NCI-H1694 (cell line): ENCODE measurements around the gene ABCC11.
A peak's percentile ranks its signal among the peaks of the same experiment; 100 is the strongest.
"Not testable (repeated sequence)": the region's sequence is repeated elsewhere in the genome, so short reads cannot be mapped to it uniquely, and the experiment has no call there.

ENCODE experiments used
- DNase-seq: peaks from one replicate; lab custom pipeline; 2025; lab: John Stamatoyannopoulos, UW

Gene ABCC11

GRCh38 chr16:48201515-48202201 lies 45.7 kb downstream of the ABCC11 start:
- no peak for DNase-seq

- DNase-seq: no peak
These were observed 50.0 kb downstream of the ABCC11 start for GRCh38 chr16:48197294-48197693.

DNA sequence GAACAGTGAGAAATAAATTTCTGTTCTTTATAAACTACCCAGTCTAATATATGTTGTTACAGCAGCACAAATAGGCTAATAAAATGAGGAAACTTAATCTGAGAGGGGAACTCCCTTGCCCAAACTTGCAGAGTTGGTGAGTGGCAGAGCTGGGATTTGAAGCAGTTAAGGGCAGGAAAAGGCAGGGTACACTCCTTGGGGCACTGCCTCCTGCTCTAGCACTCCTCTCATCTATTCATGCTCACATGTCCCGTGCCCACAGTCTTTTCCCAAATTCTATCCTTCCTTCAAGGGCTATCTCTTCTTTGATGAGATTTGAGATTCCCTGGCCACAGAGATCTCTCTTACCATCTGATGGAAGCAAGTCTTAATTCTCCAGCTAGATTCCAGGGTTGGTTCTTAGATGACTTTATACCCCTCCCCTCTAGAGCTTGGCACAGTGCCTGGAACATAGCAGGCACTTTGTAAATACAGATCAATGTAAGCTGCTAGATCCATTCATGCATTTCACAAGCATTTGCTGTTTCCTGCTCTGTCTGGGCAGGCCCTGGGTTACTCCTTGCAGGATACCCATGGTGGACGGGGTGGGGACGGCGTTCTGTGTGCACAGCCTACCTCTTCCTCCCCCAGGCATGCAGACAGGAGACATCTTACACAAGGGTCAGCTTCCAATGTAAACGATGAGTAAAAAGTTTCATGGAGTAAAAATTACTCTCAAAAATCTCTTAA lies 52.3 kb downstream of the ABCC11 start:
- DNase-seq: peak; percentile 82

GRCh38 chr16:48193846-48194245 lies 53.5 kb downstream of the ABCC11 start:
- DNase-seq: no peak

DNA sequence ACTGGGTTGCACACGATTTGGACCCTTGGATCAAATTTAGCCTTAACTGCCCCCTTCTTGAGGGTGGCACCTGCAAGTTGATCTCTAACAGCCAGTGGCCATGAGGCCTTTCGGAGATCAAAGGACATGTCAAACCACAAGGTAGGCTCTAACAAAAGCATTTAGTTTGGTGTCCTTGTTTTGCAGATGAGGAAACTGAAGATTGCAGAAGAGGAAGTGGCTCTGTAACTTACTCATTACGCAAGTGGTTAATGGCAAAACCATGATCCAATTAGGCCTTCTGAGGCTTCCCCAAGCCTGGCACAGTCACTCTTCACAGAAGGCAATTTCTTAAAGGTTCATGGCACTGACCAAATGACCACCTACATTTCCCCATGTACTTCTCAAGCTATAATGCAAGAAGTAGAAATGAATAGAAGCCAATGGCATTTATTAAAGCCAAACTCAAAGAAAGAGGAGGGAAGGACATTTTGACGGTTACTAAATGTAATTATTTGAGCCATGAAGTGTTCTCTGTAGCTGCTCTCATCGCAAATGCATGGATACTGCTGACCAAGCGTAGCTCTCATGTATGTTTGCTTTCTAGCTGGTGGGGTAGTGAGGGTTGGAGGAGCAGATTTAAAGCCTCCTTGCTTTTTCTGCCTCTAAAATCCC lies 58.8 kb downstream of the ABCC11 start:
- DNase-seq: no peak

DNA sequence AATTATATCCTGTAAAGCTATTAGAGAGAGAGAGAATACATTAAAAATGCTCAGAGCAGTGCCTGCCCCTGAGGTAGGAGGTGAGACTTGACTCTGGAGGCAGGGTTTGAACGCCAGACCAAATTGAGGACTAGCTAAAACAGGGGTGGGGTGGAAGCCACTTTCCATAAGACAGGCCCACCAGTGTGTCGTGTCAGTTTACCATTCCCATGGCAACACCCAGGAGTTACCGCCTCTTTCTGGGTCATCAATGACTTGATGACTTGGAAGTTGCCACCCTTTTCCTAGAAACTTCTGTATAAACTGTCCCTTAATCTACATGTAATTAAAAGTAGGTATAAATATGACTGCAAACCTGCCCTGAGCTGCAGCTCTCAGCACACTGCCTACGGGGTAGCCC lies 59.6 kb downstream of the ABCC11 start:
- DNase-seq: no peak

DNA sequence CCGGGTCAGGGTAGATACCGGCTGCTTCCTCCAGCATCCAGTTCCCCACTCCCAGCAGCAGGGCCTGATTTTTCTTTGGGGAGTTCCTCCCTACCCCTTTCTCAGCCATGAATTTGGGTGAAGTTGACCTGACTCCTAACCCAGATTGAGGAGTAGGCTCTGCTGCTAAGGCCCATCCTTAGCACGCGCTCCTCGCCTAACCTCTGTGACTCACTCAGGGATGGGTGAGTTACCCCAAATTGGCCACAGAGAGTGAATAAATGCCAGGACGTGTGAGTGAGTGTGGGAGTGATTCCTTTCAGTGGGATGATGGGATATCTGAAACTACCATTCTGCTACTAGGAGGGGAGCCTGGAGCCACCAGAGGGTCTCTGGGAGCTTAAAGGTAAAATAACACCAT lies 62.7 kb downstream of the ABCC11 start:
- DNase-seq: no peak

DNA sequence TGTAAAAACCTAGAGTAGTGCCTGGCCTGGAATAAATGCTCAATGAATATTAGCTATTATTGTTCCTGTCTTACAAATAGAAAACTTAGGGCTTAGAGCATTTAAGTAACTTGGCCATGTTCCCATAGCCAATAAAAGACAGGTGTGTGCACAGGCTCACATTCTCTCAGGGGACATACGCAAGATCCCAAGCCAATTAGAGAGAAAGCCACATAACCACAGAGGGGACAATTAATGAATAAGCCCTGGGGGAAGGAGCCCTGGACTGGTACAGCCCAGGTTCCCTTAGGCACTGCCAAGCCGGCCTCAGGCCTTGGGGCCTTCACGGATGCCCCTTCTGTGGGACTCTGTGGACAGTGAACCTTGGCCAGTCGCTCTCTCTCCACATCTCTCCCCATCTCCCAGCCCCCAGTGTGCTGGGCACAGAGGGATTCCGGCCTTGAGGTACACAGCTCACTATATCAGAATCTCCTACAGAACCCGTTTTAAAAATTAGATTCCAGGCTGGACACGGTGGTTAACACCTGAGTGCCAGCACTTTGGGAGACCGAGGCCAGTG lies 64.3 kb downstream of the ABCC11 start:
- no peak for DNase-seq

DNA sequence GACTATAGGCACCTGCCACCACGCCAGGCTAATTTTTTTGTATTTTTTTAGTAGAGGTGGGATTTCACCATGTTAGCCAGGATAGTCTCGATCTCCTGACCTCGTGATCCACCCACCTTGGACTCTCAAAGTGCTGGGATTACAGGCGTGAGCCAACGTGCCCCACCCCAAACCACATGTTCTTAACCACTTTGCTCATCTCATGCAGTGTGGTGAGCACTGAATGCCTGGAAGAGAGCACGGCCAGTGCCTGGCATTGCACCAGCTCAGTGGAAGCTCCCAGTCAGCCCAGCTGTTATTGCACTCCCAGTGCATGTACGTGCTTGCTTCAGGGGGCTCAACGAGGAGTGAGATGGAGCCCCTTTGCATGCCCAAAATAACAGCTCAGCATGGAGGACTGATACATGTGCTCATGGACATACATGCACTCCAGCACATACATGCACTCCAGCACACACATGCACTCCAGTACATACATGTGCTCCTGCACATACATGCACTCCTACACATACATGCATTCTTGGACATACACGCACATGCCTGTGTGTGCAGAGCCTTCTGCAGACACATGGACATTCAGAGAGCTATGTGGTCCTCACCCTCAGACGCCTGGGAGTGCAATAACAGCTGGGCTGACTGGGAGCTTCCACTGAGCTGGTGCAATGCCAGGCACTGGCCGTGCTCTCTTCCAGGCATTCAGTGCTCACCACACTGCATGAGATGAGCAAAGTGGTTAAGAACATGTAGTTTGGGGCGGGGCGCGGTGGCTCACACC lies 65.4 kb downstream of the ABCC11 start:
- DNase-seq: peak; percentile 54

DNA sequence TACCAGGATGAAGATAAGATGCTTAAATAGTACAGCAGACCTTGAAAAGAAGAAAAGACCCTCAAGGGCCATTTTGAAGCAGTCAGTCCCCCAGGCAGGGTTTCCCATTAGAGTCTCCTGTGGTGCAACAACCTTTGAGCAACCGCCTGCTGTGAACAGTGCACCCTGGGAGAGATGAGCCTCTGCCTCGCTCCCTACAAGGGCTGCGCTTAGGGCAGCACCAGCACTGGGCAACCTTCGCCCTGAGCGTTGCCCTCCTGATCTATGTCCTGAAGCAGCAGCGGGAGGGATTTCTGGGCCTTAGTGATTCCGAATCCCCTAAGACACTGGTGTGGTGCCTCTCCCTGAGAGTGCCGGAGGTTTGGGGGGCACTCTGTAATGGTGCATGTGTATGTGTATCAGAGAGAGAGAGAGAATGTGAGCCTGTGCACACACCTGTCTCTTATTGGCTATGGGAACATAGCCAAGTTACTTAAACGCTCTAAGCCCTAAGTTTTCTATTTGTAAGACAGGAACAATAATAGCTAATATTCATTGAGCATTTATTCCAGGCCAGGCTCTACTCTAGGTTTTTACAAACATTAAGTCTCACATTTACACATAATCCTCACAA lies 66.4 kb downstream of the ABCC11 start:
- DNase-seq: no peak

- DNase-seq: no peak
These were observed 70.5 kb downstream of the ABCC11 start for GRCh38 chr16:48176635-48177408.

DNA sequence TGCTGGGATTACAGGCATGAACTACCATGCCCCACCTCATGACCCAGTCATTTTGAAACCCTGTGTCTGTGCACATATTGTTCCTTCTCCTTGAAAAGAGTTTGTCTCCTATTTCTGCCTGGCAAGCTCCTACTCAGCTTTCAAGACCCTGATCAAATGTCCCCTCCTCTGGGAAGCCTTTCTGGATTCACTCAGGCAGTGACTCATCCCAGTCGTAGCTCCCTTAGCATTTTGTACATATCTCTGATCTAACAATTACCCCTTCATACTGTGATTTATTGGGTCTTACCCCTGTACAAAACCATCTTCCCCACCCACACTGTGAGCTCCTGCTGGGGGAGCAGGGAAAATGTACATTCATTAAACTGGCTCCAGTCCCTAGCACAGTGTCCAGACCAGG lies 73.5 kb downstream of the ABCC11 start:
- no peak for DNase-seq

DNA sequence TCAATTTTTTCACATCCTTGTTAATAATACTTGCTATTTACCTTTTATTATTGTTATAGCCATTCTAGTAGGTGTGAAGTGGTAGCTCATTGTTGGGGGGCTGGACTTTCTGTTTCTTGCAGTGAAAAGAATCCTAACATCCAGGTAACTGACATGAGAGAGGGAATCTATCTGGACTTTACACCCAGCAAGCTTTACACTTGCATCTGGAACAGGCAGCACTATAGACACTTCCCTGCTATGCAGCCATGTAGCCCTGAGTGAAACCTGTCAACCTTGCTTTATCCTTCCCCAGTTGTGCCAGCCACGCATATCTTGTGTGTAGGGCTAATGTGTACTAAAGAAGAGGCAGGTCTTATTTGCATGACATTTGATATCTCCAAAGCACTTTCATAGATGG lies 74.7 kb downstream of the ABCC11 start:
- no peak for DNase-seq

DNA sequence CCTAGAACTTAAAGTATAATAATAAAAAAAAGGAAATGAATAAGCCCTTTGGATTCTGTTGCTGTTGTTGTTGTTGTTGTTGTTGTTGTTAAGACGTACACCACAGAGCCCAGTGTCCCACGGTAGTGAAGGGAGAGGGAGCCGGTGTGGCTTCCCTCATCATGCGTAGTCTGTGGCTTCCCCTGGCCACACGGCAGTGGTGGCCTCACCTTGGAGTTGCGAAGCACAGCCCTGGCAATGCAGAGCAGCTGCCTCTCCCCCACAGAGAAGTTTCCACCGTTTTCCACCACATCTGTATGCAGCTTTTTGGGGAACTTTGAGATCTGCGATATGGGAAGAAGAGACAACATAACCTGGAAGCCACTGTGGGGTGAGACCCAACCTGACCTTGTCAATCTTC lies 77.4 kb downstream of the ABCC11 start:
- DNase-seq: no peak

DNA sequence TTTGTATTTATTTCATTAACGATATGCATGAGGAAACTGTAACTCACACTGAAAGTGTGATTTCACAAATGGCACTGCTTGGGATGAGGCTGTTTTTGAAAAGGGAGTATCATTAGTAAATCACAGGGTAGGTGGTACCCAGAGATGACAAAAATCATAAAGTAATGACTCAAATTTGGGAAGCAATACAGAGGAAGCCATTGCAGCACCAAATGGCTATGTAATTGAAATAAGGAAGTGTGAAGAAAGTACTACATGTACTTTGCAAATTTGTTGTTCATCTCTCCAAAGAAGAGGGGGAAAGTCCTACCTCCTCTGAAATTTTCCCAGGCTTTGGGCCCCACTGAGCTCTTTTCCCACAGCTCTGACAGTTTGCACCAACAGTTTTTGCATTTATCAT lies 79.3 kb downstream of the ABCC11 start:
- DNase-seq: no peak

GRCh38 chr16:48166617-48167016 lies 80.7 kb downstream of the ABCC11 start:
- not testable (repeated sequence) for DNase-seq

DNA sequence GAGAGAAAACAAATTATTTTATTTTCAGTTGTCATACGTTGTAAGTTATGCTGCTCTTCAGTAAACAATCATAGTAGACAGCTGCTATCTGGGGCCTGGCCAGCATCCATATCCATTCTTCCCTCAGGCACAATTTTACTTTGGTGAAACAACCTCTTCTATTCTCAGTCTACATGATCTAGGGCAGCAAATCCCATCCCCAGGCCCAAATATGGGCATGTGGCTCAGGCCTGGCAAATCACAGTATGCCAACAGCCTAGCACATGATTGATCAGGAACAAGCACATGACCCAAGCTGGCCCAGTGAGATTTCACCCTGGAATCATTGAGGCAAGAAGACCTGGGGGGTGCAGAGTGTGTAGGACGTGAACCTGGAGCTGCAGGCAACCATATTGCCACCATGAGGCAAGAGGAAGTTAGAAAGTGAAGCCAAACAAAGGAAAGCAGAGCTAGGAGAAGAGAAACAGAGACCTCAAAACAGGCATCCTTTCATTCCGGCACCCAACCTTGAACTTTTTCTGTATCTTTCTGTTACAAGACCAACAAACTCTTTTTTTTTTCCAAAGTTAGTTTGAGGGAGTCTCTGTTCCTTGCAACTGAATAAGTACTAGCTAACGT lies 81.3 kb downstream of the ABCC11 start:
- no peak for DNase-seq

DNA sequence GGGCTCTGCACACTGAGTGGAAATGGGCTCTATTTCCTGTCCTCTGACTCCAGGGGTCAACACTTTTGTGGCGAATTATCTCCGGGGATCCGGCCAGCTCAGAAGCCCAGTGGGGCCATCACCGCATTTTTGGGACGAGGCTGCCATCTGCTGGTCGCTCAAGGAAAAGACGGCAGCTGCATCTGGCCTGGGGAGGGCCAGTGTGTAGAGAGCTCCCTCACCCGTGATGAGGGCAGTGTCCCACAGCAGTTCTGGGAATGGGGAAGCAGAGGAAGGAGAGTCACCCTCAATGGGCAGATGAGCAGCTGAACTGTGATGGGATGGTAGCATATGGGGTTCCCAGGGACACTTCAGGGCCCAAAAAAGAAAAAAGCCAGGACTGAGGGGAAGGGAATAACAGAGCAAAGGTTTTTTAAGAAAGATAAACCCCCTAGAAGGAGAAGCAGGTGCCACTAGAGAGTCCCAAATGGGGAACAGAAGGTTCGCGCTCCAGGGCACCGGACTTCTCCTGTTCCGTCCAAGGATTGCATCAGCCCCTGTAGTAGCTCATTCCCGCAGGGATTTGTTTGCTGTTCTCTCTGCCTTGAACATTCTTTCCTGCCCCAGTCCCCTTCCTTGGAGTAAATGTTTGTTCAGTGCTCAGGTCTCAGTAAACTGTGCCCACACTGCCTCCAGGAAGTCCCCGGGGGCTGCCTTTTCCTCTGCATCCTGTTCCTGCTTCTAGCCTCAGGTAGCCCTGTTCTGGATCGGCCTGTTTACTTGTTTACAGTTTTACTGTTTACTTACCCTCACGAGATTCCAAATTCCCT lies 82.2 kb downstream of the ABCC11 start:
- no peak for DNase-seq

- no peak for DNase-seq
These were observed 84.4 kb downstream of the ABCC11 start for GRCh38 chr16:48162839-48163410.
